HepG2 (cell line): ENCODE data around the gene RACGAP1. TPM values are rescaled to one million over a fixed set of nuclear protein-coding genes. Genes with fewer than 3 reads are reported as not detected.

ENCODE experiments used
- ATAC-seq: fragments of 200-7000 bp; cut with Tn5 transposase; 3 replicates; pipeline ENCODE4 v1.9.1; 2020; ENCODE audit warnings: mild to moderate bottlenecking, moderate library complexity
- BruUV-seq: library from RNA; stranded (reverse); fragments of 400-500 nt; replicated peaks from 2 replicates; lab custom pipeline; 2021; lab: Mats Ljungman, UMichigan
- CTCF ChIA-PET: fragments of 300-600 bp; formaldehyde crosslinking; extraction: SDS; loops from one replicate; lab custom pipeline; 2021; ENCODE audit warnings: low total read pairs, inconsistent platforms, low intra/inter-chr PET ratio; lab: Yijun Ruan, JAX
- POLR2A ChIA-PET: fragments of 350-600 bp; sonication (Branson Sonifier 250); formaldehyde crosslinking; loops from one replicate; lab custom pipeline; 2020; ENCODE audit warnings: antibody characterized with exemption, inconsistent platforms; lab: Yijun Ruan, JAX
- DNase-seq: peaks from one replicate; pipeline ENCODE4 v3.0.0-alpha.2; 2015; ENCODE audit warnings: low spot score
- FAIRE-seq: peaks from 3 replicates; lab custom pipeline; 2011; peaks lifted over from hg19 to GRCh38; lab: Jason Lieb, UNC
- H2AFZ ChIP-seq: one replicate; pipeline ENCODE4 v1.6.1; 2011; ENCODE audit warnings: low read length, inconsistent platforms
- H3K27ac ChIP-seq: fragments of 300-600 bp; 3 replicates; pipeline ENCODE4 v1.8.0; 2011; ENCODE audit warnings: mixed run types, mild to moderate bottlenecking, mixed read lengths, low read length, inconsistent platforms; ENCODE audit not compliant: insufficient read depth; ENCODE audit errors: extremely low read length
- H3K27me3 ChIP-seq, 2 experiments: fragments of 200-600 bp in 1 of 2; 2 replicates in 1 of 2; 3 replicates in 1 of 2; pipeline versions ENCODE4 v1.6.0 to v1.8.0; 2011; ENCODE audit warnings: low read length in 2 of 2, mild to moderate bottlenecking in 2 of 2, moderate library complexity in 2 of 2, inconsistent platforms in 1 of 2; ENCODE audit not compliant: insufficient read depth in 2 of 2, control insufficient read depth in 1 of 2
- H3K36me3 ChIP-seq, 2 experiments: fragments of 200-600 bp in 1 of 2; replicated peaks in 1 of 2; 2 replicates in 1 of 2; 3 replicates in 1 of 2; pipeline versions ENCODE4 v1.5.1 to v1.8.0; 2011; ENCODE audit warnings: low read length in 2 of 2, inconsistent platforms in 1 of 2; ENCODE audit not compliant: insufficient read depth in 2 of 2, control insufficient read depth in 1 of 2
- H3K4me1 ChIP-seq: 2 replicates; pipeline ENCODE4 v1.5.1; 2012; ENCODE audit warnings: low read length, inconsistent platforms; ENCODE audit not compliant: insufficient read depth
- H3K4me2 ChIP-seq: 2 replicates; pipeline ENCODE4 v1.6.0; 2011; ENCODE audit warnings: low read depth, low read length, inconsistent platforms
- H3K4me3 ChIP-seq, 3 experiments: fragments of 200-600 bp in 1 of 3; sonication (generic), shearing (Covaris generic) in 1 of 3; replicated peaks in 1 of 3; 2 replicates each; pipeline ENCODE4 v1.5.1; 2011 to 2016; ENCODE audit warnings: low read length in 3 of 3, inconsistent platforms in 2 of 3, low read depth in 2 of 3, mild to moderate bottlenecking in 2 of 3, control low read depth in 1 of 3, mixed read lengths in 1 of 3; ENCODE audit not compliant: insufficient read depth in 1 of 3
- H3K79me2 ChIP-seq: one replicate; pipeline ENCODE4 v1.6.1; 2011; ENCODE audit warnings: low read length, inconsistent platforms; ENCODE audit not compliant: insufficient read depth
- H3K9ac ChIP-seq: 2 replicates; pipeline ENCODE4 v1.6.0; 2011; ENCODE audit warnings: mild to moderate bottlenecking, low read depth, low read length, inconsistent platforms; ENCODE audit not compliant: insufficient read depth
- H3K9me3 ChIP-seq: 2 replicates; pipeline ENCODE4 v1.5.1; 2012; ENCODE audit warnings: mild to moderate bottlenecking, low read length
- H4K20me1 ChIP-seq: 2 replicates; pipeline ENCODE4 v1.6.0; 2011; ENCODE audit warnings: inconsistent platforms, mild to moderate bottlenecking, low read length, moderate library complexity; ENCODE audit not compliant: insufficient read depth
- ATF7-NPFF ChIP-seq: sonication (generic); formaldehyde crosslinking; IDR thresholded peaks from 2 replicates; pipeline ENCODE4 v1.8.1; 2023; ENCODE audit warnings: mild to moderate bottlenecking, low read depth, missing genetic modification reagents, moderate library complexity
- ERF ChIP-seq: IDR thresholded peaks from 2 replicates; pipeline ENCODE4 v1.6.1; 2018; ENCODE audit warnings: missing biosample characterization, missing genetic modification reagents
- ETV6 ChIP-seq: sonication (generic); formaldehyde crosslinking; conservative IDR thresholded peaks from 2 replicates; pipeline ENCODE4 v1.4.0; 2020; ENCODE audit warnings: missing genetic modification reagents
- FOXP1 ChIP-seq, 2 experiments: fragments of 450-650 bp in 1 of 2; IDR thresholded peaks; 2 replicates each; pipeline ENCODE4 v1.6.1; 2017 to 2018; ENCODE audit warnings: antibody characterized with exemption in 1 of 2
- MZF1 ChIP-seq: sonication (generic); formaldehyde crosslinking; IDR thresholded peaks from 2 replicates; pipeline ENCODE4 v1.8.1; 2023; ENCODE audit warnings: mild to moderate bottlenecking, missing genetic modification reagents, borderline replicate concordance
- TRIM24 ChIP-seq: sonication (generic); formaldehyde crosslinking; IDR thresholded peaks from 2 replicates; pipeline ENCODE4 v1.8.0; 2022; ENCODE audit warnings: mild to moderate bottlenecking, missing genetic modification reagents
- ZBTB21 ChIP-seq: sonication (generic); formaldehyde crosslinking; IDR thresholded peaks from 2 replicates; pipeline ENCODE4 v1.4.0; 2020; ENCODE audit warnings: missing genetic modification reagents
- ZNF20 ChIP-seq: sonication (generic); formaldehyde crosslinking; IDR thresholded peaks from 2 replicates; pipeline ENCODE4 v1.4.0; 2020; ENCODE audit warnings: mild to moderate bottlenecking, moderate library complexity, missing genetic modification reagents
- ZNF567 ChIP-seq: sonication (generic); formaldehyde crosslinking; IDR thresholded peaks from 2 replicates; pipeline ENCODE4 v1.8.1; 2023; ENCODE audit warnings: mild to moderate bottlenecking, missing genetic modification reagents, borderline replicate concordance
- ZNF703 ChIP-seq: sonication (generic); formaldehyde crosslinking; IDR thresholded peaks from 2 replicates; pipeline ENCODE4 v1.5.1; 2020; ENCODE audit warnings: missing genetic modification reagents, mild to moderate bottlenecking, moderate library complexity, borderline replicate concordance
- ZNF788 ChIP-seq: sonication (generic); formaldehyde crosslinking; IDR thresholded peaks from 2 replicates; pipeline ENCODE4 v1.5.0; 2020; ENCODE audit warnings: mild to moderate bottlenecking, missing genetic modification reagents, borderline replicate concordance
- WGBS: methylation state at CpG from one replicate; pipeline ENCODE4 v1.1.6; 2017; ENCODE audit warnings: low lambda C conversion rate; 5-methylcytosine and 5-hydroxymethylcytosine counted together
- in situ Hi-C: cut with HindIII; loops from 2 replicates; pipeline ENCODE4 v1.10.0; 2017; ENCODE audit warnings: low pct_unique_long_range_greater_than_20kb; ENCODE audit not compliant: extremely low pct_ligation_motif_present
- intact Hi-C: fragments of 100-400 bp; cut with micrococcal nuclease; formaldehyde crosslinking; loops from one replicate; pipeline ENCODE4 v1.10.0; 2022; ENCODE audit not compliant: unreplicated experiment
- polyA plus RNA-seq, 8 experiments: library from polyadenylated mRNA; depleted of rRNA in 3 of 8; stranded (reverse) in 7 of 8; unstranded in 1 of 8; fragments of >200 nt; fragmentation: Illumina TruSeq in 4 of 8; extraction: Trizol in 4 of 8; gene quantifications; 2 replicates each; pipeline versions ENCODE4 v1.2.1 to v1.2.3, GENCODE V29; 2011 to 2016; ENCODE audit warnings: low read depth in 4 of 8, missing spikeins in 1 of 8, mixed read lengths in 1 of 8; ENCODE audit not compliant: insufficient read depth in 1 of 8
- total RNA-seq, 5 experiments: library from RNA; depleted of rRNA; stranded (reverse); fragments of >200 nt; fragmentation: Illumina TruSeq; extraction: Trizol; gene quantifications; 2 replicates each; pipeline ENCODE4 v1.2.3, GENCODE V29; 2016; ENCODE audit warnings: low read depth in 1 of 5
- TF ChIP-seq, protein P1 (sequence below): sonication (generic); formaldehyde crosslinking; IDR thresholded peaks from 2 replicates; pipeline ENCODE4 v1.8.1; 2023; ENCODE audit warnings: mild to moderate bottlenecking, moderate library complexity, missing genetic modification reagents

The RACGAP1 gene
- total and polyA plus RNA-seq, 2 of the 13 experiments (the other 11 are each of a cell fraction or from before 2014, with no cell fraction given), result 16.7 to 57.9 TPM

DNA sequence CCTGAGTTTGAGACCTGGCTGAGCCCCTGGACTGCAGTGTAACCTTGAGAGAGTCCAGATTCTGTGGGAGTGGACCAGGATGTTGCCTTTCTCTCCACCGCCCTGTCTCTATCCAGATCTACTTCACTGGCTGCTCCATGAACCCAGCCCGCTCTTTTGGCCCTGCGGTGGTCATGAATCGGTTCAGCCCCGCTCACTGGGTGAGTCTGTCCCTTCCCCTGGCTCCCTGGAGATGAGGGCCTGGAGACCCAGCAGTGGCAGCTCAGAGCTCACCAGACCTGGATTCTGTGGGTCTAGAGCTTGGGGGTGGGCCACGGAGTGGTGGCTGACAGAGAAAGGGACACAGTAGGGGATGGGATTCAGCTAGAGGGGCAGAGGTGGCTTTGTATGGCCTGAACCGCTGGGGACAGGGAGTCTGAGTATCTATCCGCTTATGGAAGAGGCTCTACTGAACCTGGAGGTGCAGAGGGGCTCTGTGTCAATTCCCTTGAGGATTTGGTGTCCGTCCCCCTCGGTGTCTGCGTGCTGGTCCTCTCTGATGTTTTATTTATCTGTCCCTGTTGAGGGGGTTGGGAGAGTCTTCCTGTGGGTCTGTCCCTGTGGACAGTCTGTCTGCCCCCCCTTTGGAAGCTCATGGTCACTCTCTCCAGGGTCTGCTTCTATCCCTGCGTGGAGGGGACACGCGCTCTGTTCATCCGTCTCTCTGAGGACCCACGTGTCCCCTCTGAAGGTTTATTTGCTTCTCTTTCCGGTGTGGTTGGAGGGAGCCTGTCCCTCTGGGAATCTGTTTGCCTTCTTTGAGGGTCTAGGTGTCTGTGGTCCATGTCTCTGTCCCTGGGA lies 61.1 kb downstream of the RACGAP1 start:
- H3K36me3 ChIP-seq, result no peaks in the 10 kb centered on the region
- DNase-seq, result no peak
- peaks cover 5 to 40% of the 10 kb centered on the region in 2 experiments for H3K27me3 ChIP-seq
- CTCF ChIA-PET, result no interaction called here
- in situ Hi-C loops, result no loop called here
- WGBS, result 72% methylated on average over 13 of the region's 17 CpGs
- H3K4me2 ChIP-seq, result no peak overlapping the region
- H3K4me1 ChIP-seq, result peaks cover 65% of the 10 kb centered on the region
- no peak overlapping the region for H3K9ac ChIP-seq
- intact Hi-C loops, result no loop called here
- POLR2A ChIA-PET, result interaction anchor here (0.8 to 1.0 kb wide), 2 partner anchors 14 to 69 kb away, joined by 3 read pairs; no protein-coding TSS in a partner anchor
- BruUV-seq, result no TSS peak
- no peak overlapping the region for H2AFZ ChIP-seq
- no peak overlapping the region for H3K4me3 ChIP-seq
- H3K79me2 ChIP-seq, result no peaks in the 10 kb centered on the region
- TF ChIP-seq ZNF20 (CRISPR knock-in tag), result no peak
- TF ChIP-seq, protein P1, sequence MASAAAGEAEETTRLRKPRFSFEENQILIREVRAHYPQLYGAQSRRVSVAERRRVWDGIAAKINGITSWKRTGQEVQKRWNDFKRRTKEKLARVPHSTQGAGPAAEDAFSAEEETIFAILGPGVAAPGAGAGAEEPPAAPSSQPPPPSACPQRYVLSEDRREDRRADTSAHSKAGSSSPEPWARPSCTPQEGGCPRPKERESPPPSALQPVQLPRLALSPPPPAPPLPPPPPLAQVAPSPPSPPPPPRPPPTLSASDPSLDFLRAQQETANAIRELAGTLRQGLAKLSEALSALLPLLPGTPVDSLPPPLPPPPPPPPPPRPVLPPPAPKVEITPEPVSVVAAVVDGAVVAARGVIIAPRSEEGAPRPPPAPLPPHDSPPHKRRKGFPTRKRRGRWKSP (CRISPR knock-in tag), result no peak
- no peak for TF ChIP-seq ERF (CRISPR knock-in tag)
- TF ChIP-seq TRIM24, result no peak
- TF ChIP-seq FOXP1 (IDR thresholded peaks at IDR 0.05), result no peak
- no peak for TF ChIP-seq FOXP1 (CRISPR knock-in tag; IDR thresholded peaks at IDR 0.05)
- TF ChIP-seq MZF1, result no peak
- TF ChIP-seq ZNF567 (CRISPR knock-in tag), result no peak
- TF ChIP-seq ZBTB21 (CRISPR knock-in tag), result no peak
- TF ChIP-seq ETV6 (CRISPR knock-in tag), result no peak
- no peak for TF ChIP-seq ZNF788
- no peak for TF ChIP-seq ATF7-NPFF
- no peak for TF ChIP-seq ZNF703
- no peak for FAIRE-seq
- H4K20me1 ChIP-seq, result no peaks in the 10 kb centered on the region
- H3K9me3 ChIP-seq, result no peaks in the 10 kb centered on the region
- no peak overlapping the region for H3K27ac ChIP-seq
- ATAC-seq, result no peak
